Kidney (tissue), 14 donors: Measurements from ENCODE around the gene SCAP. TPM values are rescaled to one million over a fixed set of nuclear protein-coding genes. Genes with fewer than 3 reads are reported as not detected.

Source experiments
- DNase-seq, 5 donors: peaks; one replicate each; pipeline ENCODE4 v3.0.0-alpha.2; 2013 to 2020
- FAIRE-seq: peaks from 2 replicates; lab custom pipeline; 2012; peaks lifted over from hg19 to GRCh38; lab: Jason Lieb, UNC
- H3K27ac ChIP-seq, 2 donors: one replicate each; pipeline ENCODE4 v1.7.0; 2013; ENCODE audit warnings: low read depth in 2 of 2, low read length in 2 of 2, inconsistent platforms in 1 of 2
- H3K27me3 ChIP-seq: one replicate; pipeline ENCODE4 v1.7.1; 2013; ENCODE audit warnings: low read length, inconsistent platforms; ENCODE audit not compliant: control insufficient read depth, insufficient read depth
- H3K36me3 ChIP-seq, 3 donors: one replicate each; pipeline versions ENCODE4 v1.7.0 to v1.7.1; 2013; ENCODE audit warnings: low read length in 3 of 3, control low read depth in 1 of 3, inconsistent platforms in 1 of 3; ENCODE audit not compliant: insufficient read depth in 3 of 3, control insufficient read depth in 2 of 3
- H3K4me1 ChIP-seq, 3 donors: one replicate each; pipeline versions ENCODE4 v1.7.0 to v1.7.1; 2013; ENCODE audit warnings: low read length in 3 of 3, inconsistent platforms in 1 of 3, low read depth in 1 of 3; ENCODE audit not compliant: control insufficient read depth in 2 of 3, insufficient read depth in 2 of 3
- H3K4me3 ChIP-seq, 3 donors: one replicate each; pipeline versions ENCODE4 v1.7.0 to v1.8.1; 2013; ENCODE audit warnings: low read length in 3 of 3, control low read depth in 1 of 3, inconsistent platforms in 1 of 3
- H3K9ac ChIP-seq, 3 donors: one replicate each; pipeline versions ENCODE4 v1.7.0 to v1.7.1; 2013; ENCODE audit warnings: low read length in 3 of 3, control low read depth in 1 of 3, inconsistent platforms in 1 of 3
- H3K9me3 ChIP-seq, 3 donors: one replicate each; pipeline versions ENCODE4 v1.7.0 to v1.7.1; 2013; ENCODE audit warnings: low read length in 3 of 3, control low read depth in 1 of 3, inconsistent platforms in 1 of 3; ENCODE audit not compliant: control insufficient read depth in 2 of 3, insufficient read depth in 1 of 3
- CTCF ChIP-seq: IDR thresholded peaks from 3 replicates; pipeline ENCODE4 v1.5.1; 2012; ENCODE audit warnings: mild to moderate bottlenecking, moderate library complexity, borderline replicate concordance; ENCODE audit not compliant: insufficient read depth; ENCODE audit errors: extremely low read depth
- intact Hi-C: fragments of 100-400 bp; cut with DNase I; formaldehyde crosslinking; loops from one replicate; pipeline ENCODE4 v1.11.1; 2022
- polyA plus RNA-seq: library from polyadenylated mRNA; stranded (reverse); fragments of 350-450 nt; fragmentation: Illumina TruSeq; extraction: RNeasy Lipid Tissue Mini Kit (QIAGEN cat#74804); gene quantifications from one replicate; pipeline ENCODE4 v1.2.3, GENCODE V29; 2014; ENCODE audit warnings: low read depth, low replicate concordance; ENCODE audit not compliant: insufficient read depth
- total RNA-seq: library from RNA; stranded (reverse); fragmentation: NEBNext Ultra II Directional; extraction: Animal tissue kit (Norgen Biotek cat#: 25700); gene quantifications from one replicate; pipeline ENCODE4 v1.2.1, GENCODE V29; 2021
- donor health status: control.
- donor health status: control.
- donor health status: control.
- donor health status: control.
- donor health status: control.
- donor health status: DM: yes; HTN: yes; CAD: no.
- donor health status: Normal renal cell carcinoma (clear cell type).

SCAP gene
- total and polyA plus RNA-seq, 2 donors from 2014 or later, result 47.3 to 85.1 TPM

GRCh38 chr3:47407237-47407636 lies 68.5 kb downstream of the SCAP start:
- no peak overlapping the region for H3K27ac ChIP-seq
- H3K27me3 ChIP-seq, result no peaks in the 10 kb centered on the region
- intact Hi-C loops, result no loop called here
- no peak for DNase-seq
- H3K9me3 ChIP-seq, result no peaks in the 10 kb centered on the region
- H3K9ac ChIP-seq, result no peak overlapping the region
- no peak overlapping the region for H3K4me3 ChIP-seq
- no peaks in the 10 kb centered on the region for H3K4me1 ChIP-seq
- FAIRE-seq, result no peak
- no peak for TF ChIP-seq CTCF
- H3K36me3 ChIP-seq, result peaks cover 0 to 35% (median 13%) of the 10 kb centered on the region in 3 donors

GRCh38 chr3:47406762-47407149 lies 69.0 kb downstream of the SCAP start:
- DNase-seq (no peak), FAIRE-seq (no peak)

GRCh38 chr3:47405820-47406761 lies 69.7 kb downstream of the SCAP start:
- no peak for TF ChIP-seq CTCF
- Histone ChIP-seq H3K27ac (no peak overlapping the region), H3K36me3 (peaks cover 0 to 31% (median 10%) of the 10 kb centered on the region in 3 donors), H3K9ac (no peak overlapping the region), H3K4me1 (no peaks in the 10 kb centered on the region), H3K27me3 (no peaks in the 10 kb centered on the region), H3K4me3 (no peak overlapping the region), H3K9me3 (no peaks in the 10 kb centered on the region)
- FAIRE-seq (no peak), DNase-seq (peak in 1 of 5 donors; percentile 45)
- intact Hi-C loops, result no loop called here

More at GRCh38 chr3:47406762-47407149, 69.0 kb downstream of the SCAP start:
- H3K36me3 ChIP-seq, result peaks cover 0 to 35% (median 13%) of the 10 kb centered on the region in 3 donors
- H3K9me3 ChIP-seq, result no peaks in the 10 kb centered on the region
- H3K4me3 ChIP-seq, result no peak overlapping the region
- intact Hi-C loops, result no loop called here
- no peak for TF ChIP-seq CTCF
- no peaks in the 10 kb centered on the region for H3K4me1 ChIP-seq
- H3K27me3 ChIP-seq, result no peaks in the 10 kb centered on the region
- no peak overlapping the region for H3K27ac ChIP-seq
- no peak overlapping the region for H3K9ac ChIP-seq
